MCF 10A (cell line): ENCODE data around the gene SSH2. TPM values are rescaled to one million over a fixed set of nuclear protein-coding genes. Genes with fewer than 3 reads are reported as not detected.
"Not testable (repeated sequence)": the region's sequence is repeated elsewhere in the genome, so short reads cannot be mapped to it uniquely, and the experiment has no call there.

ENCODE experiments used
- BruUV-seq: library from RNA; stranded (reverse); fragments of 400-500 nt; replicated peaks from 2 replicates; lab custom pipeline; 2021; lab: Mats Ljungman, UMichigan
- CTCF ChIA-PET: fragments of 300-600 bp; sonication (Branson Sonifier 250); formaldehyde crosslinking; extraction: SDS; loops from one replicate; lab custom pipeline; 2021; ENCODE audit warnings: antibody characterized with exemption, inconsistent platforms; lab: Yijun Ruan, JAX
- POLR2A ChIA-PET: fragments of 300-600, 350-650 bp; sonication (Branson Sonifier 250); formaldehyde crosslinking; extraction: SDS; loops from one replicate; lab custom pipeline; 2020; ENCODE audit warnings: antibody characterized with exemption, inconsistent platforms; lab: Yijun Ruan, JAX
- DNase-seq: peaks from one replicate; pipeline ENCODE4 v3.0.0-alpha.2; 2018; ENCODE audit not compliant: unreplicated experiment
- H3K27ac Mint-ChIP-seq: one replicate; pipeline ENCODE4 v1.8.0; 2022; ENCODE audit warnings: mild to moderate bottlenecking, low read depth, mixed read lengths; ENCODE audit not compliant: unreplicated experiment
- H3K27me3 Mint-ChIP-seq: one replicate; pipeline ENCODE4 v1.8.0; 2022; ENCODE audit warnings: mixed read lengths; ENCODE audit not compliant: insufficient read depth, unreplicated experiment
- H3K36me3 Mint-ChIP-seq: one replicate; pipeline ENCODE4 v1.8.0; 2022; ENCODE audit warnings: mild to moderate bottlenecking, moderate library complexity, mixed read lengths; ENCODE audit not compliant: insufficient read depth, unreplicated experiment
- H3K4me1 Mint-ChIP-seq: one replicate; pipeline ENCODE4 v1.8.0; 2022; ENCODE audit warnings: mixed read lengths; ENCODE audit not compliant: insufficient read depth, unreplicated experiment
- H3K4me3 Mint-ChIP-seq: one replicate; pipeline ENCODE4 v1.8.0; 2022; ENCODE audit warnings: mild to moderate bottlenecking, moderate library complexity, mixed read lengths; ENCODE audit not compliant: unreplicated experiment
- H3K9me3 Mint-ChIP-seq: one replicate; pipeline ENCODE4 v1.8.0; 2022; ENCODE audit warnings: mixed read lengths; ENCODE audit not compliant: unreplicated experiment
- intact Hi-C: fragments of 100-400 bp; cut with micrococcal nuclease; formaldehyde crosslinking; loops from 2 replicates; pipeline ENCODE4 v1.14.1; 2022
- total RNA-seq: library from RNA; stranded (reverse); gene quantifications from 2 replicates; pipeline ENCODE4 v1.2.3, GENCODE V29; 2022
- TF ChIP-seq, protein P1 (sequence below): fragments of 200-600 bp; IDR thresholded peaks from one replicate; pipeline ENCODE4 v1.8.0; 2022; ENCODE audit warnings: antibody characterized with exemption, mild to moderate bottlenecking; ENCODE audit not compliant: unreplicated experiment

SSH2 gene
- total RNA-seq, 1 experiment from 2014 or later: 21.9 TPM

DNA sequence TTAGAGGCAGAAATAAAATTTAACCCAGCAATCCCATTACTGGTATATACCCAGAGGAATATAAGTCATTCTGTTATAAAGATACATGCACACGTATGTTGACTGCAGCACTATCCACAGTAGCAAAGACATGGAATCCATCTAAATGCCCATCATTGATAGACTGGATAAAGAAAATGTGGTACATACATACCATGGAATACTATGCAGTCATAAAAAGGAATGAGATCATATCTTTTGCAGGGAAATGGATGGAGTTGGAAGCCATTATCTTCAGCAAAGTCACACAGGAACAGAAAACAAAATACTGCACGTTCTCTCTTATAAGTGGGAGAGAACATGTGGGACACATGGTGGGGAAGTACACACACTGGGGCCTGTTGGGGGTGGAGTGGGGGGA, 23.1 kb downstream of the SSH2 start:
- intact Hi-C loops: no loop called here
- BruUV-seq: no TSS peak
- no peaks in the 10 kb centered on the region for H3K9me3 Mint-ChIP-seq

DNA sequence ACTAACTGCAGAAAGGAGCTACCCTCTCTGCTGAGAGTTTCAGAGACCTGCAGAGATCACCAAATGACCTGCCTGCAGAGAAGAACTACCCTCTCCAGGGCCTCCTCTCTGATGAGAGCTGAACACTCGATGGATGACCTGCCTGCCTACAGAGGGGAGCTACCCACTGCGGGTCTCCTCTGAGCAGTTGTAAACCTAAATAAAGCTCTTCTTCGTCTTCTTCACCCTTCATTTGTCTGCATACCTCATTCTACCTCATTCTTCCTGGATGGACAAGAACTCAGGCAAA, 24.2 kb downstream of the SSH2 start:
- intact Hi-C loops: no loop called here
- no peaks in the 10 kb centered on the region for H3K27me3 Mint-ChIP-seq
- H3K36me3 Mint-ChIP-seq: peaks cover 6% of the 10 kb centered on the region
- no peak overlapping the region for H3K4me3 Mint-ChIP-seq
- no peaks in the 10 kb centered on the region for H3K4me1 Mint-ChIP-seq
- no peak for DNase-seq
- POLR2A ChIA-PET: interaction anchor here (1.0 kb wide), 2 partner anchors 14 to 23 kb away, joined by 3 to 5 read pairs; no protein-coding TSS in a partner anchor
- BruUV-seq: no TSS peak
- no peaks in the 10 kb centered on the region for H3K9me3 Mint-ChIP-seq
- CTCF ChIA-PET: no interaction called here
- TF ChIP-seq, protein P1, sequence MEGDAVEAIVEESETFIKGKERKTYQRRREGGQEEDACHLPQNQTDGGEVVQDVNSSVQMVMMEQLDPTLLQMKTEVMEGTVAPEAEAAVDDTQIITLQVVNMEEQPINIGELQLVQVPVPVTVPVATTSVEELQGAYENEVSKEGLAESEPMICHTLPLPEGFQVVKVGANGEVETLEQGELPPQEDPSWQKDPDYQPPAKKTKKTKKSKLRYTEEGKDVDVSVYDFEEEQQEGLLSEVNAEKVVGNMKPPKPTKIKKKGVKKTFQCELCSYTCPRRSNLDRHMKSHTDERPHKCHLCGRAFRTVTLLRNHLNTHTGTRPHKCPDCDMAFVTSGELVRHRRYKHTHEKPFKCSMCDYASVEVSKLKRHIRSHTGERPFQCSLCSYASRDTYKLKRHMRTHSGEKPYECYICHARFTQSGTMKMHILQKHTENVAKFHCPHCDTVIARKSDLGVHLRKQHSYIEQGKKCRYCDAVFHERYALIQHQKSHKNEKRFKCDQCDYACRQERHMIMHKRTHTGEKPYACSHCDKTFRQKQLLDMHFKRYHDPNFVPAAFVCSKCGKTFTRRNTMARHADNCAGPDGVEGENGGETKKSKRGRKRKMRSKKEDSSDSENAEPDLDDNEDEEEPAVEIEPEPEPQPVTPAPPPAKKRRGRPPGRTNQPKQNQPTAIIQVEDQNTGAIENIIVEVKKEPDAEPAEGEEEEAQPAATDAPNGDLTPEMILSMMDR: no peak
- H3K27ac Mint-ChIP-seq: no peak overlapping the region

More for the DNA sequence above, 23.1 kb downstream of the SSH2 start:
- Mint-ChIP-seq H3K4me3 (no peak overlapping the region), H3K36me3 (peaks cover 6% of the 10 kb centered on the region), H3K27me3 (no peaks in the 10 kb centered on the region), H3K4me1 (no peaks in the 10 kb centered on the region), H3K27ac (no peak overlapping the region)
- CTCF ChIA-PET: interaction anchor here (0.9 kb wide), 2 partner anchors 13 to 24 kb away, joined by 3 read pairs; no protein-coding TSS in a partner anchor
- TF ChIP-seq, protein P1: no peak
- POLR2A ChIA-PET: no interaction called here
- no peak for DNase-seq

DNA sequence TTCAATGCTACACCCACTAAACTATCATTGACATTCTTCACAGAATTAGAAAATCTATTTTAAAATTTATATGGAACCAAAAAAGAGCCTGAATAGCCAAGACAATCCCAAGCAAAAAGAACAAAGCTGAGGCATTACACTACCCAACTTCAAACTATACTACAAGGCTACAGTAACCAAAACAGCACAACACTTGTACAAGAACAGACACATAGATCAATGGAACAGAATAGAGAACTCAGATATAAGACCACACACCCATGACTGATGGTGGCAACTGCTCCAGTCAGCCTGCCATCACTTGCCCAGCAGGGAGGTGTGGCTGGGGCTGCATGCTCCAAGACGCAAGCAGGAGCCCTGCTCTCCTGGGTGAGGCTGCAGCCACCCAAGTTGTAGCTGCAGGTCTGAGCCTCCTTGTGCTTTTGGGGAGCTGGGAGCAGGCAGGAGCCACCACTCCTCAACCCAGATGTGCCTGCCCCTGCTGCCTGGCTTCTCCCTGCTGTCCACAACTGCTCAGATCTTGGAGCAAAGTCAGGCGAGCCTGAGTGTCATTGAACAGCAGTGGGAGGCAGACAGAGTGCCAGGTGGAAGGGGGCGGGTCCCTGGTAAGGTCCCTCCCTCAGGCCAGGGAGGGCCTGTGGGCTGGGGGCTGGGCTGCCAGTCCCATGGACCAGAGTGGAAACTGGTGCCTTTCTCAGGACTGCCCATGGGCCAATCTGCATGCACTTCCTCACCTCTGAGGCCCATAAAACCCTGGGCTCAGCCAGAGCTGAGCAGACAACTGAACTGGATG, 24.7 kb downstream of the SSH2 start:
- intact Hi-C loops: no loop called here
- Mint-ChIP-seq H3K4me3 (no peak overlapping the region), H3K4me1 (no peaks in the 10 kb centered on the region), H3K36me3 (peaks cover 6% of the 10 kb centered on the region), H3K9me3 (no peaks in the 10 kb centered on the region), H3K27me3 (no peaks in the 10 kb centered on the region), H3K27ac (no peak overlapping the region)
- ChIA-PET POLR2A (interaction anchor here (1.0 kb wide), 1 partner anchor 14 kb away, joined by 3 read pairs; no protein-coding TSS in a partner anchor), CTCF (interaction anchor here (0.6 kb wide), 1 partner anchor 1936 kb away, joined by 3 read pairs; no protein-coding TSS in a partner anchor)
- BruUV-seq: no TSS peak
- no peak for DNase-seq
- TF ChIP-seq, protein P1: no peak

DNA sequence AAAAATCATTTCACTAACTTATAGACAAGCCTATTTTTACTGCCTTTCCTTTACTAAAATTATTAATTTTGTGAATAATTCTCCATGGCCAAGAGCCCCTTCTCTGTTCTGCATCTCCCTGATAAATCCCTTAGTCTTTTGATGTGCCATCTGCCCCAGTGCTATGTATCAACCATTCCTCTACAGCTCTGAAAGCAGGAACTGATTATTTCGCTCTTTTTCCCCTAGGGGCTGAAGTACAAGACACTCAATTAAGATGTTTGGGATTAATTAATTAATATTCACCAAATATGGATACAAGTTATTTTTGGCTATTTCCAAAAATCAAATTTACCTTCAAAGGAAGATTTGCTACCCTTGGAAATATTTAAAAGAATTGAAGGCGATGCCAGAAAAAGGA, 26.6 kb downstream of the SSH2 start:
- no peak for DNase-seq
- ChIA-PET CTCF (interaction anchor here (1.2 kb wide), 1 partner anchor 28 kb away, joined by 4 read pairs; no protein-coding TSS in a partner anchor), POLR2A (interaction anchor here (0.6 to 1.4 kb wide), 3 partner anchors 9 to 27 kb away, joined by 3 to 6 read pairs (median 3); partner anchors contain the start of gene SSH2)
- H3K27ac Mint-ChIP-seq: no peak overlapping the region
- H3K36me3 Mint-ChIP-seq: peaks cover 6% of the 10 kb centered on the region
- no peaks in the 10 kb centered on the region for H3K27me3 Mint-ChIP-seq
- TF ChIP-seq, protein P1: no peak
- intact Hi-C loops: no loop called here
- no peaks in the 10 kb centered on the region for H3K9me3 Mint-ChIP-seq
- no peak overlapping the region for H3K4me3 Mint-ChIP-seq
- no TSS peak for BruUV-seq
- no peaks in the 10 kb centered on the region for H3K4me1 Mint-ChIP-seq

DNA sequence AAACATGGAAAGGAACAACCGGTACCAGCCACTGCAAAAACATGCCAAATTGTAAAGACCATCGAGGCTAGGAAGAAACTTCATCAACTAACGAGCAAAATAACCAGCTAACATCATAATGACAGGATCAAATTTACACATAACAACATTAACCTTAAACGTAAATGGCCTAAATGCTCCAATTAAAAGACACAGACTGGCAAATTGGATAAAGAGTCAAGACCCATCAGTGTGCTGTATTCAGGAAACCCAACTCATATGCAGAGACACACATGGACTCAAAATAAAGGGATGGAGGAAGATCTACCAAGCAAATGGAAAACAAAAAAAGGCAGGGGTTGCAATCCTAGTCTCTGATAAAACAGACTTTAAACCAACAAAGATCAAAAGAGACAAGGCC, 32.9 kb downstream of the SSH2 start:
- H3K4me1 Mint-ChIP-seq: peaks cover 17% of the 10 kb centered on the region
- intact Hi-C loops, H3K27ac Mint-ChIP-seq, DNase-seq, H3K27me3 Mint-ChIP-seq, H3K36me3 Mint-ChIP-seq, BruUV-seq, POLR2A ChIA-PET, H3K4me3 Mint-ChIP-seq, CTCF ChIA-PET, H3K9me3 Mint-ChIP-seq: not testable (repeated sequence)
